Measurements from ENCODE around the gene ZNF488. TPM values are rescaled to one million over a fixed set of nuclear protein-coding genes. Genes with fewer than 3 reads are reported as not detected.
A peak's percentile ranks its signal among the peaks of the same experiment; 100 is the strongest.

ZNF488 gene
- polyA plus RNA-seq, 1 experiment: 0.15 TPM

DNA sequence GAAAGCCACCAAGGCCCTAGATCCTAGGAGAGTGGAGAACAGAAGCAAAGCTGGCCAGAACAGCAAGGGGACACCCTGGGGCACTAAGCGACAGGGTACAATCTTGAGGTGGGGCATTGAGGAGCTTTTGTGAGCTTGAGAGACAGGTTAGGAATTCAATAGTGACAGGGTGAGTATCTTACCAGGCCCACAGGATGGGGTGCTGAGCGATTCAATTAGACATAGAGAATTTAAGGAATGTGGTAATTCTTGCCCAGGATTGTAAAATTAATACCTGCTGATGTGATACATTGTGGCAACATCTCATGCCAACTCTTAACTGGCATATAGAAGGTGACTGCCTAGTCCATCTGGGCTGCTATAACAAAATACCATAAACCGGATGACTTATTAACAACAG is 21.9 kb downstream of the ZNF488 start:
- Histone ChIP-seq H3K27me3 (ENCODE audit: control insufficient read depth, insufficient read depth, low read length) (peaks cover 3% of the 10 kb centered on the region), H3K4me3 (ENCODE audit: low read depth, low read length) (no peak overlapping the region), H3K36me3 (ENCODE audit: control insufficient read depth, insufficient read depth, low read length) (no peaks in the 10 kb centered on the region)
- ChIA-PET CTCF (interaction anchor here (0.8 to 5.7 kb wide), 11 partner anchors 9 to 94 kb away, joined by 3 to 37 read pairs (median 8); partner anchors contain the start of genes RBP3 and ZNF488), POLR2A (no interaction called here)
- TF ChIP-seq, protein P1, sequence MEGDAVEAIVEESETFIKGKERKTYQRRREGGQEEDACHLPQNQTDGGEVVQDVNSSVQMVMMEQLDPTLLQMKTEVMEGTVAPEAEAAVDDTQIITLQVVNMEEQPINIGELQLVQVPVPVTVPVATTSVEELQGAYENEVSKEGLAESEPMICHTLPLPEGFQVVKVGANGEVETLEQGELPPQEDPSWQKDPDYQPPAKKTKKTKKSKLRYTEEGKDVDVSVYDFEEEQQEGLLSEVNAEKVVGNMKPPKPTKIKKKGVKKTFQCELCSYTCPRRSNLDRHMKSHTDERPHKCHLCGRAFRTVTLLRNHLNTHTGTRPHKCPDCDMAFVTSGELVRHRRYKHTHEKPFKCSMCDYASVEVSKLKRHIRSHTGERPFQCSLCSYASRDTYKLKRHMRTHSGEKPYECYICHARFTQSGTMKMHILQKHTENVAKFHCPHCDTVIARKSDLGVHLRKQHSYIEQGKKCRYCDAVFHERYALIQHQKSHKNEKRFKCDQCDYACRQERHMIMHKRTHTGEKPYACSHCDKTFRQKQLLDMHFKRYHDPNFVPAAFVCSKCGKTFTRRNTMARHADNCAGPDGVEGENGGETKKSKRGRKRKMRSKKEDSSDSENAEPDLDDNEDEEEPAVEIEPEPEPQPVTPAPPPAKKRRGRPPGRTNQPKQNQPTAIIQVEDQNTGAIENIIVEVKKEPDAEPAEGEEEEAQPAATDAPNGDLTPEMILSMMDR (IDR thresholded peaks at IDR 0.05; ENCODE audit: insufficient read depth, low read depth, low read length): no peak
- DNase-seq (ENCODE audit: low read depth): no peak

DNA sequence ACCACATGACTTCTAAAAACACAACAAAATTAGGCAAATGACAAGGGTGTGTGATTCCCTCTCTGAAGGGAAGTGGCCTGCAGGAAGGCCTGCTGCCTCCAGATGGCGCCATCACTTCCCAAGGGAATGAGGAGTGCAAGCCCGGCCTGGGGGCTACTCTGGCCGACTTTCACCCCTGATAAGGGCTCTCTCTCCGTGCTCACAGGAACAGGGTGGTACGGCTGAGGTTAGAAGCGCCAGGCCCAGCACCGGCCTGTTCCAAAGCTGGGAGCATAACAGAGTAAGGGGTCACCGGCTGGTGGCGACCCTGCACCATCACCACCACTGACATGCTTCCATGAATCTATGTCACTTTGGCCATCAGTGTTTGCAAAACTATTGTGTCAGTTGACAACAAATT is 22.8 kb downstream of the ZNF488 start:
- CTCF ChIA-PET: interaction anchor here (0.8 to 5.7 kb wide), 12 partner anchors 8 to 95 kb away, joined by 3 to 37 read pairs (median 6); partner anchors contain the start of genes RBP3 and ZNF488

DNA sequence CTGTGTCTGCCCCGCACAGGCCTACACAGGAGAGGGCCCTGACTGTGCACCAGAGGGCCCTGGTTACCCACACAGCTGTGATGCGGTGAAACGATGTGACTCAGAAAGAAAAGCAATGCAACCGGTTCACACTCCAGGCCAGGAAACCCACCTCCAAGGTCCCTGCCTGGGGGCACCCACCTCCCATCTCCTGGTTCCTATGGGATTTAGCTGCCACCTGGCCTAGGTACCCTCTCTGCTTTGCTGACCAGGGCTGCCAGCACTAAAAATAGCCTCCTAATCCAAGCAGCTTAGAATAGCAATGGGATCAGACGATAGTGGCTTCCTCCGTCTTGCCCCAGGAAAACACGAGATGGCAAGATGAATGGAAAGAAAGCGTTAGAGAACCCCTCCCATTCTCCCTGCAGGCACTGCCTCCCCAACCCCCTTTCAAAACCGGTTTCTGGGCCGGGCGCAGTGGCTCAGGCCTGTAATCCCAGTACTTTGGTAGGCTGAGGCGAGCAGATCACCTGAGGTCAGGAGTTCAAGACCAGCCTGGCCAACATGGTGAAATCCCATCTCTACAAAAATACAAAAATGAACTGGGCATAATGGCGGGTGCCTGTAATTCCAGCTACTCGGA is 23.6 kb downstream of the ZNF488 start:
- no peak for DNase-seq (ENCODE audit: low read depth)
- H3K36me3 ChIP-seq (ENCODE audit: control insufficient read depth, insufficient read depth, low read length): no peaks in the 10 kb centered on the region
- ChIA-PET CTCF (interaction anchor here (1.0 to 5.7 kb wide), 4 partner anchors 13 to 335 kb away, joined by 4 to 37 read pairs (median 12); no protein-coding TSS in a partner anchor), POLR2A (no interaction called here)
- TF ChIP-seq, protein P1 (IDR thresholded peaks at IDR 0.05; ENCODE audit: insufficient read depth, low read depth, low read length): no peak
- H3K27me3 ChIP-seq (ENCODE audit: control insufficient read depth, insufficient read depth, low read length): no peaks in the 10 kb centered on the region
- no peak overlapping the region for H3K4me3 ChIP-seq (ENCODE audit: low read depth, low read length)

More for the DNA sequence above, 22.8 kb downstream of the ZNF488 start:
- Histone ChIP-seq H3K4me3 (ENCODE audit: low read depth, low read length) (no peak overlapping the region), H3K36me3 (ENCODE audit: control insufficient read depth, insufficient read depth, low read length) (no peaks in the 10 kb centered on the region), H3K27me3 (ENCODE audit: control insufficient read depth, insufficient read depth, low read length) (peaks cover 3% of the 10 kb centered on the region)
- POLR2A ChIA-PET: no interaction called here
- TF ChIP-seq, protein P1 (IDR thresholded peaks at IDR 0.05; ENCODE audit: insufficient read depth, low read depth, low read length): peak; percentile 84
- DNase-seq (ENCODE audit: low read depth): no peak

DNA sequence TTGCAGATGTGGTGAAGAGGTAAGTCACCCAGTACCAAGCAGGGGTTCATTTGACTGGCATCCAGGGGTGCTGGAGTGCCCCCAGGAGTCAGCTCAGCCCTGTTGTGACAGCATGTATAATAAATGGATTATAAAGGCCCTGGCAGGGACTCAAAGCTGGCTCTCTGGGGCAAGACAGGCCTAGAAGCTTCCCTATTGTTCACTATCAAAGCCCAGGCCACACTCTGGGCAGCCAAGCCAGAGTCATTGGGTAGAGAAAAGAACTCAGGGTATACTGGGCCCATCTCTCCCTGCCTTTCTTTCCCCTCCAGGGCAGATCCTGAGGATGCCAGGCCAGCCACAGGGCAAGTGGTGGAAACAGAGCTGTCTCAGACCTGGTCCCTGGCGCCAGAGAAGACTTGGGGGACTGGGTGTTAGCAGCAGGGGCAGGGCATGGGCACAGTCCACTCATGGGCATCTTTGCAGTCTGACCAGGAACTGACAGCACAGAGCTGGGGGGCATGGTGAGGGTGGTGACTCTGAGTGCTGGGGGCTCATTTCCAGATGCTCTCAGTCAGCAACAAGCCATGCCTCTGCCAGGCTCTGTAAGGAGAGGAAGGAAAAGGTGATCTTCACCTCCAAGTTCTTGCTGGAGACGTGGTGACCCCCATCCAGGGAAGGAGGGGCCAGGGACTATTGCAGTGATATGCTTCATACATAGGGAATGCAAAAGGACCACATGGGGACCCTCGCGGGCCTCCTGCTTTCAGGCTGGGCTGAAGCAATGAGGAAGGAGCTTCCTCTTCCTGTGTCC is 24.3 kb downstream of the ZNF488 start:
- ChIA-PET CTCF (interaction anchor here (1.0 to 5.7 kb wide), 4 partner anchors 13 to 335 kb away, joined by 4 to 37 read pairs (median 12); no protein-coding TSS in a partner anchor), POLR2A (no interaction called here)
- Histone ChIP-seq H3K36me3 (ENCODE audit: control insufficient read depth, insufficient read depth, low read length) (no peaks in the 10 kb centered on the region), H3K27me3 (ENCODE audit: control insufficient read depth, insufficient read depth, low read length) (no peaks in the 10 kb centered on the region), H3K4me3 (ENCODE audit: low read depth, low read length) (no peak overlapping the region)
- no peak for DNase-seq (ENCODE audit: low read depth)
- TF ChIP-seq, protein P1 (IDR thresholded peaks at IDR 0.05; ENCODE audit: insufficient read depth, low read depth, low read length): no peak

DNA sequence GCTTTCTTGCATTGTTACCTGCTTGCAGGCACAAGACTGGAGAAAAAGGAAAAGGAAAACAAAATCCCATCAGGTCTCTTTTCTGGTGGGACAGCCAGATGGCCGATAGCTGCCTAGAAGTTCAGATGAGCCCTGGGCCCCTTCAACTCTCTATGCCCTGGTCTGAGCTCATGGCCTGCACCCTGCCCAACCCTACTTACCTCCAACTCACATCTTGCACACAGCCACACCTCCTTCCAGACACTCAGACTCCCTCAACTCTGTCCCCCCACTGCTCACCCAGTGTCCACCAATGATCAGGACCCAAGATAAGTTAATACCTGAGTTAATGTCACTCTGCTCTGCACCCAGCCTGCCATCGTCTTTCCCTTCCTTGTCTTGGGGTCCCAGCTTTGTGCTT is 25.0 kb downstream of the ZNF488 start:
- ChIA-PET CTCF (interaction anchor here (0.8 to 5.7 kb wide), 4 partner anchors 12 to 34 kb away, joined by 3 to 37 read pairs (median 12); no protein-coding TSS in a partner anchor), POLR2A (no interaction called here)
- Histone ChIP-seq H3K4me3 (ENCODE audit: low read depth, low read length) (no peak overlapping the region), H3K27me3 (ENCODE audit: control insufficient read depth, insufficient read depth, low read length) (peaks cover 3% of the 10 kb centered on the region; the same call in 1 of the 2 replicates), H3K36me3 (ENCODE audit: control insufficient read depth, insufficient read depth, low read length) (no peaks in the 10 kb centered on the region)
- TF ChIP-seq, protein P1 (IDR thresholded peaks at IDR 0.05; ENCODE audit: insufficient read depth, low read depth, low read length): no peak
- DNase-seq (ENCODE audit: low read depth): no peak
